ENCODE data around the gene SPAG17. TPM values are rescaled to one million over a fixed set of nuclear protein-coding genes. Genes with fewer than 3 reads are reported as not detected.
A peak's percentile ranks its signal among the peaks of the same experiment; 100 is the strongest.

SPAG17 gene
- total RNA-seq, 1 experiment from 2014 or later = not detected

- DNase-seq (peak; percentile 71), ATAC-seq (peak; percentile 51; the same call in 1 of the 2 replicates)
- Histone ChIP-seq H3K4me1 (ENCODE audit: insufficient read depth, low read length) (peaks cover 55% of the 10 kb centered on the region), H3K27ac (ENCODE audit: low read length) (peak overlapping the region; percentile 29), H2AFZ (ENCODE audit: low read length) (peak overlapping the region; percentile 3; the same call in 1 of the 2 replicates), H3K9me2 (replicated peaks; ENCODE audit: low read length) (no peaks in the 10 kb centered on the region), H3K36me3 (ENCODE audit: low read depth, low read length) (no peaks in the 10 kb centered on the region), H3K4me3 (ENCODE audit: low read length) (no peak overlapping the region), H3F3A (ENCODE audit: low read length, unreplicated experiment) (no peaks in the 10 kb centered on the region), H3K27me3 (ENCODE audit: low read length) (no peaks in the 10 kb centered on the region), H3K9ac (ENCODE audit: low read length) (no peak overlapping the region), H4K20me1 (ENCODE audit: low read length) (no peaks in the 10 kb centered on the region), H3K4me2 (ENCODE audit: low read length) (peak overlapping the region; percentile 24; the same call in 1 of the 2 replicates), H3K9me3 (ENCODE audit: low read length) (no peaks in the 10 kb centered on the region), H3K79me2 (ENCODE audit: low read length) (no peaks in the 10 kb centered on the region)
- intact Hi-C loops (cut with micrococcal nuclease) = no loop called here
- CTCF ChIA-PET = no interaction called here
- POLR2A ChIA-PET (ENCODE audit: unreplicated experiment) = no interaction called here
- no peak for TF ChIP-seq CTCF (conservative IDR thresholded peaks at IDR 0.05; ENCODE audit: low read depth, low read length)
- no peak for TF ChIP-seq EZH2phosphoT487 (IDR thresholded peaks at IDR 0.05; ENCODE audit: borderline replicate concordance, low read length)
- TF ChIP-seq EZH2 (IDR thresholded peaks at IDR 0.05; ENCODE audit: low read length, unreplicated experiment) = no peak
- BruUV-seq (replicated peaks) = no TSS peak
Measured at GRCh38 chr1:118115567-118116295, 69.3 kb downstream of the SPAG17 start.

GRCh38 chr1:118113261-118113660 lies 71.8 kb downstream of the SPAG17 start:
- BruUV-seq (replicated peaks) = no TSS peak
- ChIA-PET CTCF (no interaction called here), POLR2A (ENCODE audit: unreplicated experiment) (no interaction called here)
- intact Hi-C loops (cut with micrococcal nuclease) = no loop called here
- no peaks in the 10 kb centered on the region for H3K27me3 ChIP-seq (ENCODE audit: low read length)
- H3K4me3 ChIP-seq (ENCODE audit: low read length) = no peak overlapping the region
- H2AFZ ChIP-seq (ENCODE audit: low read length) = no peak overlapping the region
- TF ChIP-seq EZH2 (IDR thresholded peaks at IDR 0.05; ENCODE audit: low read length, unreplicated experiment) (no peak), EZH2phosphoT487 (IDR thresholded peaks at IDR 0.05; ENCODE audit: borderline replicate concordance, low read length) (no peak), CTCF (conservative IDR thresholded peaks at IDR 0.05; ENCODE audit: low read depth, low read length) (no peak)
- no peaks in the 10 kb centered on the region for H3K9me2 ChIP-seq (replicated peaks; ENCODE audit: low read length)
- DNase-seq (peak; percentile 73), ATAC-seq (no peak)
- no peaks in the 10 kb centered on the region for H3K79me2 ChIP-seq (ENCODE audit: low read length)
- H3K9me3 ChIP-seq (ENCODE audit: low read length) = no peaks in the 10 kb centered on the region
- H3K36me3 ChIP-seq (ENCODE audit: low read depth, low read length) = no peaks in the 10 kb centered on the region
- H4K20me1 ChIP-seq (ENCODE audit: low read length) = no peaks in the 10 kb centered on the region
- no peak overlapping the region for H3K9ac ChIP-seq (ENCODE audit: low read length)
- 0 out of 2 replicates have a peak overlapping the region, but pooled peaks have one; percentile 14 for H3K27ac ChIP-seq (ENCODE audit: low read length)
- H3K4me1 ChIP-seq (ENCODE audit: insufficient read depth, low read length) = peaks cover 50% of the 10 kb centered on the region
- peak overlapping the region; percentile 38 for H3K4me2 ChIP-seq (ENCODE audit: low read length)
- no peaks in the 10 kb centered on the region for H3F3A ChIP-seq (ENCODE audit: low read length, unreplicated experiment)

- ChIA-PET CTCF (no interaction called here), POLR2A (ENCODE audit: unreplicated experiment) (no interaction called here)
- Histone ChIP-seq H3K9ac (ENCODE audit: low read length) (no peak overlapping the region), H3K79me2 (ENCODE audit: low read length) (no peaks in the 10 kb centered on the region), H3F3A (ENCODE audit: low read length, unreplicated experiment) (no peaks in the 10 kb centered on the region), H3K4me3 (ENCODE audit: low read length) (no peak overlapping the region), H4K20me1 (ENCODE audit: low read length) (no peaks in the 10 kb centered on the region), H3K36me3 (ENCODE audit: low read depth, low read length) (no peaks in the 10 kb centered on the region), H3K27me3 (ENCODE audit: low read length) (no peaks in the 10 kb centered on the region), H2AFZ (ENCODE audit: low read length) (no peak overlapping the region), H3K4me2 (ENCODE audit: low read length) (no peak overlapping the region), H3K4me1 (ENCODE audit: insufficient read depth, low read length) (peaks cover 27% of the 10 kb centered on the region), H3K9me3 (ENCODE audit: low read length) (no peaks in the 10 kb centered on the region), H3K27ac (ENCODE audit: low read length) (no peak overlapping the region), H3K9me2 (replicated peaks; ENCODE audit: low read length) (no peaks in the 10 kb centered on the region)
- BruUV-seq (replicated peaks) = no TSS peak
- DNase-seq (no peak), ATAC-seq (no peak)
- intact Hi-C loops (cut with micrococcal nuclease) = no loop called here
- TF ChIP-seq EZH2 (IDR thresholded peaks at IDR 0.05; ENCODE audit: low read length, unreplicated experiment) = no peak
- TF ChIP-seq EZH2phosphoT487 (IDR thresholded peaks at IDR 0.05; ENCODE audit: borderline replicate concordance, low read length) = no peak
- TF ChIP-seq CTCF (conservative IDR thresholded peaks at IDR 0.05; ENCODE audit: low read depth, low read length) = no peak
Measured at GRCh38 chr1:118110580-118110979, 74.4 kb downstream of the SPAG17 start.
